ENCODE results near the gene TAF4. TPM values are rescaled to one million over a fixed set of nuclear protein-coding genes. Genes with fewer than 3 reads are reported as not detected.

TAF4 gene
- total and polyA plus RNA-seq, 2 of the 13 experiments (the other 11 are each of a cell fraction or from before 2014, with no cell fraction given) = 5.9 to 12.0 TPM

DNA sequence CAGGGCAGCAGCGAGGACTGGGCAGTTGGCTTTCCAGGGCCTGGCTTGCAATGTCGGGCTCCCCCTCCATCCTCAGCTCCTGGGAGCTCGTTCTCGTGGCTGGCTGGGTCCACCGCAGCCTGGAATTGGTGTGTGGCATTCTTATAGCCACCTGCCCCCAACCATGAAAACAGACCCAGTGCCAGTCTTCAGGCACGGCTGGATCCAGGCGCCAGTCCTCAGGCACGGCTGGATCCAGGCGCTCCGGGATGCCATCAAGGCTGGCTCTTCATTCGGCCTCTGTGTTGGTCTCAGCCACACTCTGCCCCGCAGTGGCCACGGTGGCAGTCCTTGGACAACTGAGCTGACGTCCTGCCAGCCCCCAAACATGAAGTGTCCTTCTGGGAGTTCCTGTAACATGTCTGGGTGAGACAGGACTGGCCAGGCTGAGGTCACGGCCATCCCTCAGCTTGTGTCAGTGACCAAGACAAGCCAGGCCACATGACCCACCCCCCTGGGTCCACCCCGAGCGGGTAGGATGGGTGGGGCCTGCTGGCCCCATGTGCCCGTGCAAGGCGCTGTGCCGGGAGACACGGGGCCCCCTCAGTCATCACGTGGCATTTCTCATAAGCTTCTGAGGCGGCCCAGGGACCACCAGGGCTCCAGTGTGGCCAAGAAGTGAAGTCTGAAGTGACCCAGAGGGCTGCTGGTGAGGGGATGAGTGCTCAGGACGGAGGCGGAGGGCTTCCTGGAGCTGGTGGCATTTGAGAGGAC, 99.0 kb downstream of the TAF4 start (continued):
- TF ChIP-seq, protein P1, sequence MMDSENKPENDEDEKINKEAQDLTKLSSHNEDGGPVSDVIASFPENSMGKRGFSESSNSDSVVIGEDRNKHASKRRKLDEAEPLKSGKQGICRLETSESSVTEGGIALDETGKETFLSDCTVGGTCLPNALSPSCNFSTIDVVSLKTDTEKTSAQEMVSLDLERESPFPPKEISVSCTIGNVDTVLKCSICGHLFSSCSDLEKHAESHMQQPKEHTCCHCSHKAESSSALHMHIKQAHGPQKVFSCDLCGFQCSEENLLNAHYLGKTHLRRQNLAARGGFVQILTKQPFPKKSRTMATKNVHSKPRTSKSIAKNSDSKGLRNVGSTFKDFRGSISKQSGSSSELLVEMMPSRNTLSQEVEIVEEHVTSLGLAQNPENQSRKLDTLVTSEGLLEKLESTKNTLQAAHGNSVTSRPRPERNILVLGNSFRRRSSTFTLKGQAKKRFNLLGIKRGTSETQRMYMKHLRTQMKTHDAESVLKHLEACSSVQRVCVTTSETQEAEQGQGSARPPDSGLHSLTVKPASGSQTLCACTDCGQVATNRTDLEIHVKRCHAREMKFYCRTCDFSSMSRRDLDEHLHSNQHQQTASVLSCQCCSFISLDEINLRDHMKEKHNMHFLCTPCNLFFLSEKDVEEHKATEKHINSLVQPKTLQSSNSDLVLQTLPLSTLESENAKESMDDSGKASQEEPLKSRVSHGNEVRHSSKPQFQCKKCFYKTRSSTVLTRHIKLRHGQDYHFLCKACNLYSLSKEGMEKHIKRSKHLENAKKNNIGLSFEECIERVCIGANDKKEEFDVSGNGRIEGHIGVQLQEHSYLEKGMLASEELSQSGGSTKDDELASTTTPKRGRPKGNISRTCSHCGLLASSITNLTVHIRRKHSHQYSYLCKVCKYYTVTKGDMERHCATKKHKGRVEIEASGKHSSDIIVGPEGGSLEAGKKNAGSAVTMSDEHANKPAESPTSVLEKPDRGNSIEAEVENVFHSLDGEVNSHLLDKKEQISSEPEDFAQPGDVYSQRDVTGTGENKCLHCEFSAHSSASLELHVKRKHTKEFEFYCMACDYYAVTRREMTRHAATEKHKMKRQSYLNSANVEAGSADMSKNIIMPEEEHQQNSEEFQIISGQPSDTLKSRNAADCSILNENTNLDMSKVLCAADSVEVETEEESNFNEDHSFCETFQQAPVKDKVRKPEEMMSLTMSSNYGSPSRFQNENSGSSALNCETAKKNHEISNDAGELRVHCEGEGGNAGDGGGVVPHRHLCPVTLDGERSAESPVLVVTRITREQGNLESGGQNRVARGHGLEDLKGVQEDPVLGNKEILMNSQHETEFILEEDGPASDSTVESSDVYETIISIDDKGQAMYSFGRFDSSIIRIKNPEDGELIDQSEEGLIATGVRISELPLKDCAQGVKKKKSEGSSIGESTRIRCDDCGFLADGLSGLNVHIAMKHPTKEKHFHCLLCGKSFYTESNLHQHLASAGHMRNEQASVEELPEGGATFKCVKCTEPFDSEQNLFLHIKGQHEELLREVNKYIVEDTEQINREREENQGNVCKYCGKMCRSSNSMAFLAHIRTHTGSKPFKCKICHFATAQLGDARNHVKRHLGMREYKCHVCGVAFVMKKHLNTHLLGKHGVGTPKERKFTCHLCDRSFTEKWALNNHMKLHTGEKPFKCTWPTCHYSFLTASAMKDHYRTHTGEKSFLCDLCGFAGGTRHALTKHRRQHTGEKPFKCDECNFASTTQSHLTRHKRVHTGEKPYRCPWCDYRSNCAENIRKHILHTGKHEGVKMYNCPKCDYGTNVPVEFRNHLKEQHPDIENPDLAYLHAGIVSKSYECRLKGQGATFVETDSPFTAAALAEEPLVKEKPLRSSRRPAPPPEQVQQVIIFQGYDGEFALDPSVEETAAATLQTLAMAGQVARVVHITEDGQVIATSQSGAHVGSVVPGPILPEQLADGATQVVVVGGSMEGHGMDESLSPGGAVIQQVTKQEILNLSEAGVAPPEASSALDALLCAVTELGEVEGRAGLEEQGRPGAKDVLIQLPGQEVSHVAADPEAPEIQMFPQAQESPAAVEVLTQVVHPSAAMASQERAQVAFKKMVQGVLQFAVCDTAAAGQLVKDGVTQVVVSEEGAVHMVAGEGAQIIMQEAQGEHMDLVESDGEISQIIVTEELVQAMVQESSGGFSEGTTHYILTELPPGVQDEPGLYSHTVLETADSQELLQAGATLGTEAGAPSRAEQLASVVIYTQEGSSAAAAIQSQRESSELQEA (CRISPR knock-in tag; IDR thresholded peaks at IDR 0.05; ENCODE audit: not compliant biosample characterization) = peak; percentile 61
- no peak for TF ChIP-seq SMAD9 (CRISPR knock-in tag; IDR thresholded peaks at IDR 0.05)
- no peak for TF ChIP-seq ZNF253 (CRISPR knock-in tag; IDR thresholded peaks at IDR 0.05; ENCODE audit: borderline replicate concordance)
- no peak for TF ChIP-seq TSC22D2 (CRISPR knock-in tag; IDR thresholded peaks at IDR 0.05; ENCODE audit: borderline replicate concordance)
- TF ChIP-seq ZNF569 (CRISPR knock-in tag; IDR thresholded peaks at IDR 0.05; ENCODE audit: borderline replicate concordance) = no peak
- TF ChIP-seq, protein P2, sequence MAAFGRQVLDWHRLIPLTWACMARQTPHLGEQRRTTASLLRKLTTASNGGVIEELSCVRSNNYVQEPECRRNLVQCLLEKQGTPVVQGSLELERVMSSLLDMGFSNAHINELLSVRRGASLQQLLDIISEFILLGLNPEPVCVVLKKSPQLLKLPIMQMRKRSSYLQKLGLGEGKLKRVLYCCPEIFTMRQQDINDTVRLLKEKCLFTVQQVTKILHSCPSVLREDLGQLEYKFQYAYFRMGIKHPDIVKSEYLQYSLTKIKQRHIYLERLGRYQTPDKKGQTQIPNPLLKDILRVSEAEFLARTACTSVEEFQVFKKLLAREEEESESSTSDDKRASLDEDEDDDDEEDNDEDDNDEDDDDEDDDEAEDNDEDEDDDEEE (CRISPR knock-in tag; IDR thresholded peaks at IDR 0.05) = 0 out of 2 replicates have a peak, but pooled peaks have one; percentile 45
- TF ChIP-seq HNRNPH1 (optimal IDR thresholded peaks at IDR 0.05; ENCODE audit: low read depth, low read length) = no peak
- TF ChIP-seq, protein P3, sequence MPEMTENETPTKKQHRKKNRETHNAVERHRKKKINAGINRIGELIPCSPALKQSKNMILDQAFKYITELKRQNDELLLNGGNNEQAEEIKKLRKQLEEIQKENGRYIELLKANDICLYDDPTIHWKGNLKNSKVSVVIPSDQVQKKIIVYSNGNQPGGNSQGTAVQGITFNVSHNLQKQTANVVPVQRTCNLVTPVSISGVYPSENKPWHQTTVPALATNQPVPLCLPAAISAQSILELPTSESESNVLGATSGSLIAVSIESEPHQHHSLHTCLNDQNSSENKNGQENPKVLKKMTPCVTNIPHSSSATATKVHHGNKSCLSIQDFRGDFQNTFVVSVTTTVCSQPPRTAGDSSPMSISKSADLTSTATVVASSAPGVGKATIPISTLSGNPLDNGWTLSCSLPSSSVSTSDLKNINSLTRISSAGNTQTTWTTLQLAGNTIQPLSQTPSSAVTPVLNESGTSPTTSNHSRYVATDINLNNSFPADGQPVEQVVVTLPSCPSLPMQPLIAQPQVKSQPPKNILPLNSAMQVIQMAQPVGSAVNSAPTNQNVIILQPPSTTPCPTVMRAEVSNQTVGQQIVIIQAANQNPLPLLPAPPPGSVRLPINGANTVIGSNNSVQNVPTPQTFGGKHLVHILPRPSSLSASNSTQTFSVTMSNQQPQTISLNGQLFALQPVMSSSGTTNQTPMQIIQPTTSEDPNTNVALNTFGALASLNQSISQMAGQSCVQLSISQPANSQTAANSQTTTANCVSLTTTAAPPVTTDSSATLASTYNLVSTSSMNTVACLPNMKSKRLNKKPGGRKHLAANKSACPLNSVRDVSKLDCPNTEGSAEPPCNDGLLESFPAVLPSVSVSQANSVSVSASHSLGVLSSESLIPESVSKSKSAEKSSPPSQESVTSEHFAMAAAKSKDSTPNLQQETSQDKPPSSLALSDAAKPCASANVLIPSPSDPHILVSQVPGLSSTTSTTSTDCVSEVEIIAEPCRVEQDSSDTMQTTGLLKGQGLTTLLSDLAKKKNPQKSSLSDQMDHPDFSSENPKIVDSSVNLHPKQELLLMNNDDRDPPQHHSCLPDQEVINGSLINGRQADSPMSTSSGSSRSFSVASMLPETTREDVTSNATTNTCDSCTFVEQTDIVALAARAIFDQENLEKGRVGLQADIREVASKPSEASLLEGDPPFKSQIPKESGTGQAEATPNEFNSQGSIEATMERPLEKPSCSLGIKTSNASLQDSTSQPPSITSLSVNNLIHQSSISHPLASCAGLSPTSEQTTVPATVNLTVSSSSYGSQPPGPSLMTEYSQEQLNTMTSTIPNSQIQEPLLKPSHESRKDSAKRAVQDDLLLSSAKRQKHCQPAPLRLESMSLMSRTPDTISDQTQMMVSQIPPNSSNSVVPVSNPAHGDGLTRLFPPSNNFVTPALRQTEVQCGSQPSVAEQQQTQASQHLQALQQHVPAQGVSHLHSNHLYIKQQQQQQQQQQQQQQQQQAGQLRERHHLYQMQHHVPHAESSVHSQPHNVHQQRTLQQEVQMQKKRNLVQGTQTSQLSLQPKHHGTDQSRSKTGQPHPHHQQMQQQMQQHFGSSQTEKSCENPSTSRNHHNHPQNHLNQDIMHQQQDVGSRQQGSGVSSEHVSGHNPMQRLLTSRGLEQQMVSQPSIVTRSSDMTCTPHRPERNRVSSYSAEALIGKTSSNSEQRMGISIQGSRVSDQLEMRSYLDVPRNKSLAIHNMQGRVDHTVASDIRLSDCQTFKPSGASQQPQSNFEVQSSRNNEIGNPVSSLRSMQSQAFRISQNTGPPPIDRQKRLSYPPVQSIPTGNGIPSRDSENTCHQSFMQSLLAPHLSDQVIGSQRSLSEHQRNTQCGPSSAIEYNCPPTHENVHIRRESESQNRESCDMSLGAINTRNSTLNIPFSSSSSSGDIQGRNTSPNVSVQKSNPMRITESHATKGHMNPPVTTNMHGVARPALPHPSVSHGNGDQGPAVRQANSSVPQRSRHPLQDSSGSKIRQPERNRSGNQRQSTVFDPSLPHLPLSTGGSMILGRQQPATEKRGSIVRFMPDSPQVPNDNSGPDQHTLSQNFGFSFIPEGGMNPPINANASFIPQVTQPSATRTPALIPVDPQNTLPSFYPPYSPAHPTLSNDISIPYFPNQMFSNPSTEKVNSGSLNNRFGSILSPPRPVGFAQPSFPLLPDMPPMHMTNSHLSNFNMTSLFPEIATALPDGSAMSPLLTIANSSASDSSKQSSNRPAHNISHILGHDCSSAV (CRISPR knock-in tag; IDR thresholded peaks at IDR 0.05; ENCODE audit: borderline replicate concordance) = no peak

Measured in HepG2 (cell line).